Hypothalamus (tissue), 51 donors: ENCODE data around the gene QSER1.
"Not testable (repeated sequence)": the region's sequence is repeated elsewhere in the genome, so short reads cannot be mapped to it uniquely, and the experiment has no call there.

Experiments
- DNase-seq, 51 donors: peaks; one replicate each; lab custom pipeline; 2025; lab: John Stamatoyannopoulos, UW

Gene QSER1

GRCh38 chr11:32892355-32893092, at the start of gene QSER1:
Gene QSER1, plus strand, starts transcription at chr11:32892811. Its CDS starts 315 bp downstream, at chr11:32893126.
- peak; percentile 36 to 89 (median 74) for DNase-seq

GRCh38 chr11:32843544-32843943, 49.1 kb upstream of the QSER1 start:
- DNase-seq = no peak

- DNase-seq = no peak
Measured at GRCh38 chr11:32847511-32847910, 45.1 kb upstream of the QSER1 start.

GRCh38 chr11:32849761-32850160, 42.9 kb upstream of the QSER1 start:
- DNase-seq = no peak

- no peak for DNase-seq
Measured at GRCh38 chr11:32851251-32851650, 41.4 kb upstream of the QSER1 start.

- DNase-seq = no peak
Measured at GRCh38 chr11:32852207-32852606, 40.4 kb upstream of the QSER1 start.

GRCh38 chr11:32855601-32856000, 37.0 kb upstream of the QSER1 start:
- no peak for DNase-seq

GRCh38 chr11:32858731-32859130, 33.9 kb upstream of the QSER1 start:
- no peak for DNase-seq

GRCh38 chr11:32861850-32862577, 30.6 kb upstream of the QSER1 start:
- no peak for DNase-seq

- no peak for DNase-seq
Measured at GRCh38 chr11:32864555-32864954, 28.1 kb upstream of the QSER1 start.

GRCh38 chr11:32868752-32869151, 23.9 kb upstream of the QSER1 start:
- DNase-seq = not testable (repeated sequence)

GRCh38 chr11:32870676-32871075, 21.9 kb upstream of the QSER1 start:
- no peak for DNase-seq

GRCh38 chr11:32874132-32874531, 18.5 kb upstream of the QSER1 start:
- DNase-seq = no peak

GRCh38 chr11:32881286-32881685, 11.3 kb upstream of the QSER1 start:
- DNase-seq = no peak

- DNase-seq = no peak
Measured at GRCh38 chr11:32883421-32883820, 9.2 kb upstream of the QSER1 start.

- no peak for DNase-seq
Measured at GRCh38 chr11:32884023-32884422, 8.6 kb upstream of the QSER1 start.

GRCh38 chr11:32884770-32885384, 7.7 kb upstream of the QSER1 start:
- no peak for DNase-seq

- no peak for DNase-seq
Measured at GRCh38 chr11:32885556-32885955, 7.1 kb upstream of the QSER1 start.

GRCh38 chr11:32886180-32886579, 6.4 kb upstream of the QSER1 start:
- no peak for DNase-seq

- DNase-seq = peak in 1 of 51 donors; percentile 80
Measured at GRCh38 chr11:32887707-32888383, 4.8 kb upstream of the QSER1 start.

- DNase-seq = not testable (repeated sequence)
Measured at GRCh38 chr11:32888384-32888710, 4.3 kb upstream of the QSER1 start.
